ENCODE results near the gene SCN1B. TPM values are rescaled to one million over a fixed set of nuclear protein-coding genes. Genes with fewer than 3 reads are reported as not detected.
A peak's percentile ranks its signal among the peaks of the same experiment; 100 is the strongest.

The SCN1B gene
- total and polyA plus RNA-seq, 10 of the 15 experiments (the other 5 are each of a cell fraction or from before 2014, with no cell fraction given), result 0.04 to 0.54 (median 0.11) TPM; not detected in 3

DNA sequence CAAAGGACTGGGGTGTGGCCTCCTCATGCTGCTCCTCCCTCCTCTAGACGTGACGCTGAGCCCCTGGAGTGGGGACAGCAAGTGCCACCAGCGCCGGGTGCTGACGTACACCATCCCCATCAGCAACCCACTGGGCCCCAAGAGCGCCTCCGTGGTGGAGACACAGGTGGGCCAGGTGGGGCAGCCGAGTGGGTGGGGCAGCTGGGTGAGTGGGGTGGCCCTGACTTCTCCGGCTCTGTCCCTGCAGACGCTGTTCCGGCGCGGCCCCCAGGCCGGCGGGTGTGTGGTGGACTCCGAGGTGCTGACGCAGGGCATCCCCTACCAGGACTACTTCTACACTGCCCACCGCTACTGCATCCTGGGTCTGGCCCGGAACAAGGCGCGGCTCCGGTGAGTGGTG lies 11.1 kb upstream of the SCN1B start (continued):
- peak; percentile 19; the same call in 1 of the 2 replicates for TF ChIP-seq POLR2A (IDR thresholded peaks at IDR 0.05; ENCODE audit: low read depth, low read length)
- TF ChIP-seq HDAC2 (IDR thresholded peaks at IDR 0.05), result no peak
- TF ChIP-seq CREB1 (IDR thresholded peaks at IDR 0.05; ENCODE audit: low read depth), result no peak

DNA sequence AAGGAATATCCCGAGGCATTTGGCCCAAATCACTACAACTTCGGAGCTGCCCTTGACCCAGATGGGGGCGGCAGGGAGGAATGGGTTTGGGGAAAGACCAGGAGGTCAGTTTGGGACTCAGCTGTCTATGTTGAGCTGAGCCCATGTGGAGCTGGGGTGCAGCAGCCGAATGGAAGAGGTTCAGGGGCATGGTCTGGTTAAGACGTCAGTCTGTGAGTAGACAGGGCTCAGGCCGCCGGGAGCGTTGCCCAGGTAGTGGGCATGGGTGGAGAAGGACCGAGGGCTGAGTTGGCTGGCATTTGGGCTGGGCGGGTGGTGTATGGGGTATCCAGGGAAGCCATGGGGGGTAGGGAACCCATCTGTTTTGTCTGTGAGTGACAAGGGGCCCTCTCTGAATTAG lies 9.3 kb upstream of the SCN1B start:
- Histone ChIP-seq H3K27me3 (replicated peaks in 1 of 2; ENCODE audit: control insufficient read depth in 2 of 2, insufficient read depth in 2 of 2, low read length in 1 of 2) (no peaks in the 10 kb centered on the region), H4K20me1 (ENCODE audit: control insufficient read depth, insufficient read depth) (no peaks in the 10 kb centered on the region), H3K36me3 (ENCODE audit: control insufficient read depth in 2 of 2, insufficient read depth in 2 of 2, low read length in 1 of 2) (peaks cover 14 to 35% of the 10 kb centered on the region in 2 experiments), H3K9ac (ENCODE audit: control insufficient read depth, insufficient read depth, low read length) (no peak overlapping the region), H3K4me1 (ENCODE audit: control insufficient read depth, insufficient read depth, low read length) (no peaks in the 10 kb centered on the region), H3K79me2 (ENCODE audit: control insufficient read depth, insufficient read depth, low read length) (no peaks in the 10 kb centered on the region), H3K4me2 (ENCODE audit: control insufficient read depth, insufficient read depth) (no peak overlapping the region), H3K27ac (ENCODE audit: control insufficient read depth, insufficient read depth) (no peak overlapping the region), H3K4me3 (no peak overlapping the region), H2AFZ (ENCODE audit: control insufficient read depth, low read depth, low read length) (no peak overlapping the region), H3K9me3 (replicated peaks; ENCODE audit: control insufficient read depth, insufficient read depth, low read length) (no peaks in the 10 kb centered on the region)
- 93% methylated on average over 10 of the region's 10 CpGs for WGBS (ENCODE audit: insufficient coverage, insufficient replicate concordance, low lambda C conversion rate, missing lambda C conversion rate)
- CTCF ChIA-PET, result no interaction called here
- no peak for ATAC-seq
- RAD21 ChIA-PET (ENCODE audit: unreplicated experiment), result no interaction called here
- intact Hi-C loops (cut with micrococcal nuclease; ENCODE audit: unreplicated experiment), result no loop called here
- POLR2A ChIA-PET, result no interaction called here
- no peak for DNase-seq (ENCODE audit: low read depth, low spot score)
- no peak for FAIRE-seq
- no TSS peak for BruUV-seq (replicated peaks)
- in situ Hi-C loops (cut with MboI), result no loop called here
- SMC1A ChIA-PET (ENCODE audit: uncharacterized antibody, unreplicated experiment), result no interaction called here
- TF ChIP-seq SREBF1 (IDR thresholded peaks at IDR 0.05; ENCODE audit: low read length) (no peak), SMAD1 (IDR thresholded peaks at IDR 0.05; ENCODE audit: low read depth, partially characterized antibody) (no peak), CHD4 (IDR thresholded peaks at IDR 0.05) (no peak), POLR2A (IDR thresholded peaks at IDR 0.05; ENCODE audit: low read depth, low read length) (no peak), TAF1 (IDR thresholded peaks at IDR 0.05; ENCODE audit: borderline replicate concordance, low read depth, low read length) (no peak), CUX1 (IDR thresholded peaks at IDR 0.05; ENCODE audit: insufficient replicate concordance, low read depth, low read length) (no peak), ZBTB4 (CRISPR knock-in tag; IDR thresholded peaks at IDR 0.05) (no peak), EZH2 (IDR thresholded peaks at IDR 0.05; ENCODE audit: borderline replicate concordance, control insufficient read depth, low read depth, low read length) (no peak), NBN (IDR thresholded peaks at IDR 0.05) (no peak)
- TF ChIP-seq, protein P1, sequence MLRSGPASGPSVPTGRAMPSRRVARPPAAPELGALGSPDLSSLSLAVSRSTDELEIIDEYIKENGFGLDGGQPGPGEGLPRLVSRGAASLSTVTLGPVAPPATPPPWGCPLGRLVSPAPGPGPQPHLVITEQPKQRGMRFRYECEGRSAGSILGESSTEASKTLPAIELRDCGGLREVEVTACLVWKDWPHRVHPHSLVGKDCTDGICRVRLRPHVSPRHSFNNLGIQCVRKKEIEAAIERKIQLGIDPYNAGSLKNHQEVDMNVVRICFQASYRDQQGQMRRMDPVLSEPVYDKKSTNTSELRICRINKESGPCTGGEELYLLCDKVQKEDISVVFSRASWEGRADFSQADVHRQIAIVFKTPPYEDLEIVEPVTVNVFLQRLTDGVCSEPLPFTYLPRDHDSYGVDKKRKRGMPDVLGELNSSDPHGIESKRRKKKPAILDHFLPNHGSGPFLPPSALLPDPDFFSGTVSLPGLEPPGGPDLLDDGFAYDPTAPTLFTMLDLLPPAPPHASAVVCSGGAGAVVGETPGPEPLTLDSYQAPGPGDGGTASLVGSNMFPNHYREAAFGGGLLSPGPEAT (IDR thresholded peaks at IDR 0.05; ENCODE audit: low read depth), result no peak
- TF ChIP-seq, protein P2, sequence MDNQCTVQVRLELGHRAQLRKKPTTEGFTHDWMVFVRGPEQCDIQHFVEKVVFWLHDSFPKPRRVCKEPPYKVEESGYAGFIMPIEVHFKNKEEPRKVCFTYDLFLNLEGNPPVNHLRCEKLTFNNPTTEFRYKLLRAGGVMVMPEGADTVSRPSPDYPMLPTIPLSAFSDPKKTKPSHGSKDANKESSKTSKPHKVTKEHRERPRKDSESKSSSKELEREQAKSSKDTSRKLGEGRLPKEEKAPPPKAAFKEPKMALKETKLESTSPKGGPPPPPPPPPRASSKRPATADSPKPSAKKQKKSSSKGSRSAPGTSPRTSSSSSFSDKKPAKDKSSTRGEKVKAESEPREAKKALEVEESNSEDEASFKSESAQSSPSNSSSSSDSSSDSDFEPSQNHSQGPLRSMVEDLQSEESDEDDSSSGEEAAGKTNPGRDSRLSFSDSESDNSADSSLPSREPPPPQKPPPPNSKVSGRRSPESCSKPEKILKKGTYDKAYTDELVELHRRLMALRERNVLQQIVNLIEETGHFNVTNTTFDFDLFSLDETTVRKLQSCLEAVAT (IDR thresholded peaks at IDR 0.05), result no peak
